GM18867 (cell line): ENCODE data around the gene ASTL.
"Not testable (repeated sequence)": the region's sequence is repeated elsewhere in the genome, so short reads cannot be mapped to it uniquely, and the experiment has no call there.

Experiments
- ATAC-seq: cut with Tn5 transposase; IDR thresholded peaks from one replicate; pipeline ENCODE4 v1.9.1; 2021; ENCODE audit warnings: mild to moderate bottlenecking, moderate library complexity; ENCODE audit not compliant: unreplicated experiment

The ASTL gene

GRCh38 chr2:96085541-96086355 lies 52.6 kb downstream of the ASTL start:
- ATAC-seq, result no peak

GRCh38 chr2:96084858-96085518 lies 53.3 kb downstream of the ASTL start:
- ATAC-seq, result not testable (repeated sequence)

- ATAC-seq, result no peak
Observed at GRCh38 chr2:96083989-96084857, 54.1 kb downstream of the ASTL start.

GRCh38 chr2:96083064-96083939 lies 55.0 kb downstream of the ASTL start:
- ATAC-seq, result no peak

GRCh38 chr2:96082211-96083063 lies 55.9 kb downstream of the ASTL start:
- no peak for ATAC-seq

GRCh38 chr2:96081042-96081441 lies 57.3 kb downstream of the ASTL start:
- ATAC-seq, result no peak

- no peak for ATAC-seq
Observed at GRCh38 chr2:96075199-96075771, 63.0 kb downstream of the ASTL start.

- no peak for ATAC-seq
Observed at GRCh38 chr2:96074156-96074555, 64.1 kb downstream of the ASTL start.

- no peak for ATAC-seq
Observed at GRCh38 chr2:96073170-96073775, 65.0 kb downstream of the ASTL start.
